Pancreas (tissue), 10 donors: ENCODE results near the gene ZNF200. TPM values are rescaled to one million over a fixed set of nuclear protein-coding genes. Genes with fewer than 3 reads are reported as not detected.
"Not testable (repeated sequence)": the region's sequence is repeated elsewhere in the genome, so short reads cannot be mapped to it uniquely, and the experiment has no call there.

Experiments used
- ATAC-seq, 4 donors: fragments of 200-7000 bp; cut with Tn5 transposase; one replicate each; pipeline versions ENCODE4 v1.8.0 to v1.9.1; 2020; ENCODE audit warnings: mild to moderate bottlenecking in 4 of 4, moderate library complexity in 4 of 4
- DNase-seq, 6 donors: peaks; one replicate each; pipeline ENCODE4 v3.0.0-alpha.2; 2020
- FAIRE-seq: peaks from 2 replicates; lab custom pipeline; 2012; peaks lifted over from hg19 to GRCh38; lab: Jason Lieb, UNC
- H3K27ac ChIP-seq, 4 donors: fragments of 200-600 bp; sonication (generic); 1 replicate in 3 of 4; 2 replicates in 1 of 4; pipeline versions ENCODE4 v1.5.0 to v1.8.0; 2020
- H3K27me3 ChIP-seq, 4 donors: fragments of 200-600 bp; one replicate each; pipeline ENCODE4 v1.8.0; 2021
- H3K36me3 ChIP-seq, 3 donors: fragments of 200-600 bp; sonication (generic) in 1 of 3; one replicate each; pipeline versions ENCODE4 v1.5.0 to v1.8.0; 2020 to 2021
- H3K4me1 ChIP-seq, 3 donors: fragments of 200-600 bp; one replicate each; pipeline ENCODE4 v1.8.0; 2021
- H3K4me3 ChIP-seq, 4 donors: fragments of 200-600 bp; sonication (generic) in 2 of 4; one replicate each; pipeline versions ENCODE4 v1.5.0 to v1.8.0; 2020 to 2021
- H3K9me3 ChIP-seq, 4 donors: fragments of 200-600 bp; one replicate each; pipeline ENCODE4 v1.8.0; 2021
- CTCF ChIP-seq, 4 donors: fragments of 200-600 bp; sonication (generic) in 3 of 4; IDR thresholded peaks; one replicate each; pipeline versions ENCODE4 v1.5.0 to v1.8.0; 2021; ENCODE audit warnings: antibody characterized with exemption in 4 of 4
- WGBS, 2 donors: extraction: QIAGEN DNeasy Blood & Tissue Kit; methylation state at CpG; one replicate each; pipeline ENCODE4 v1.1.7; 2013; 5-methylcytosine and 5-hydroxymethylcytosine counted together
- intact Hi-C, 3 donors: fragments of 100-400 bp; cut with DNase I; formaldehyde crosslinking; loops; one replicate each; pipeline versions ENCODE4 v1.11.1 to v1.14.2; 2022
- polyA plus RNA-seq, 2 donors: library from polyadenylated mRNA; stranded (reverse); fragments of 200-250 nt; gene quantifications; one replicate each; pipeline ENCODE4 v1.2.3, GENCODE V29; 2013
- total RNA-seq, 6 donors: library from RNA; stranded (reverse); fragmentation: NEBNext Ultra II Directional in 4 of 6; extraction: Animal tissue kit (Norgen Biotek cat#: 25700) in 4 of 6; gene quantifications; one replicate each; pipeline versions ENCODE4 v1.2.1 to v1.2.4, GENCODE V29; 2021 to 2023
- donor health status: healthy with polysubstance abuse.
- donor health status: DM: no; HTN: no; CAD: no; lungs with moderate emphysema.
- donor health status: DM: no; HTN: no; CAD: no.
- donor health status: control.
- donor health status: control.
- donor health status: Bipolar disorder and iron deficiency.
- donor health status: DM: yes; HTN: yes; CAD: no.
- donor health status: DM: no; HTN: no; CAD: no.
- donor health status: DM: no; HTN: no; CAD: no.
- donor health status: DM: yes; HTN: yes; CAD: no.

Gene ZNF200
- total and polyA plus RNA-seq, 8 donors, result 1.5 to 3.7 (median 2.6) TPM

- Histone ChIP-seq H3K4me1 (no peaks in the 10 kb centered on the region), H3K4me3 (no peak overlapping the region), H3K27ac (no peak overlapping the region), H3K27me3 (peaks cover 0 to 3% (median 0%) of the 10 kb centered on the region in 4 donors), H3K36me3 (no peaks in the 10 kb centered on the region), H3K9me3 (no peaks in the 10 kb centered on the region)
- intact Hi-C loops, result no loop called here
- TF ChIP-seq CTCF (IDR thresholded peaks at IDR 0.05), result no peak
- 28 to 40% methylated on average over 7 of the region's 7 CpGs for WGBS, 2 donors
- ATAC-seq (no peak), DNase-seq (no peak), FAIRE-seq (no peak)
Observed at GRCh38 chr16:3214904-3215600, 19.9 kb downstream of the ZNF200 start.

DNA sequence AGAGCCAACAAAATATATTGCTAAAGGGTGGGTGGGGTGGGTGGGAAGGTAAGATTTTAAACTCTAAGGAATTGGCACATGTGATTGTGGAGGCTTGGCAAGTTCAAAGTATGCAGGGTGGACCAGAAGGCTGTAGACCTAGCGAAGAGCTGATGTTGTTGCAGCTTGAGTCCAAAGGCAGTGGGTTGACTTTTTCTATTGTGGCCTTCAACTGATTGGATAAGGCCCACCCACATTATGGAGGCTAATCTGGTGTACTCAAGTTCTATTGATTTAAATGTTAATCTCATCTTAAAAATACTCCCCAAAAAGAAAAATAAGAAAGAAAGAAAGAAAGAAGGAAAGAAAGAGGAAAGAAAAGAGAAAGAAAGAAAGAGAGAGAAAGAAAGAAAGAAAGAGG, 22.4 kb downstream of the ZNF200 start:
- DNase-seq, result no peak

GRCh38 chr16:3212006-3212405, 23.0 kb downstream of the ZNF200 start:
- DNase-seq, result no peak
- Histone ChIP-seq H3K4me3 (no peak overlapping the region), H3K36me3 (no peaks in the 10 kb centered on the region), H3K4me1 (no peaks in the 10 kb centered on the region), H3K9me3 (no peaks in the 10 kb centered on the region), H3K27me3 (peaks cover 0 to 3% (median 0%) of the 10 kb centered on the region in 4 donors), H3K27ac (no peak overlapping the region)
- TF ChIP-seq CTCF (IDR thresholded peaks at IDR 0.05), result no peak
- intact Hi-C loops, result no loop called here
- no peak for ATAC-seq
- 70 to 76% methylated on average over 3 of the region's 3 CpGs for WGBS, 2 donors
- no peak for FAIRE-seq

More for the DNA sequence above, 22.4 kb downstream of the ZNF200 start:
- WGBS, 2 donors, result 60 to 67% methylated on average over 1 of the region's 1 CpG
- FAIRE-seq (no peak), ATAC-seq (no peak)
- H3K9me3 ChIP-seq, result no peaks in the 10 kb centered on the region
- no peak overlapping the region for H3K27ac ChIP-seq
- H3K4me3 ChIP-seq, result no peak overlapping the region
- no peaks in the 10 kb centered on the region for H3K4me1 ChIP-seq
- intact Hi-C loops, result no loop called here
- no peaks in the 10 kb centered on the region for H3K36me3 ChIP-seq
- TF ChIP-seq CTCF (IDR thresholded peaks at IDR 0.05), result no peak
- H3K27me3 ChIP-seq, result peaks cover 0 to 3% (median 0%) of the 10 kb centered on the region in 4 donors

DNA sequence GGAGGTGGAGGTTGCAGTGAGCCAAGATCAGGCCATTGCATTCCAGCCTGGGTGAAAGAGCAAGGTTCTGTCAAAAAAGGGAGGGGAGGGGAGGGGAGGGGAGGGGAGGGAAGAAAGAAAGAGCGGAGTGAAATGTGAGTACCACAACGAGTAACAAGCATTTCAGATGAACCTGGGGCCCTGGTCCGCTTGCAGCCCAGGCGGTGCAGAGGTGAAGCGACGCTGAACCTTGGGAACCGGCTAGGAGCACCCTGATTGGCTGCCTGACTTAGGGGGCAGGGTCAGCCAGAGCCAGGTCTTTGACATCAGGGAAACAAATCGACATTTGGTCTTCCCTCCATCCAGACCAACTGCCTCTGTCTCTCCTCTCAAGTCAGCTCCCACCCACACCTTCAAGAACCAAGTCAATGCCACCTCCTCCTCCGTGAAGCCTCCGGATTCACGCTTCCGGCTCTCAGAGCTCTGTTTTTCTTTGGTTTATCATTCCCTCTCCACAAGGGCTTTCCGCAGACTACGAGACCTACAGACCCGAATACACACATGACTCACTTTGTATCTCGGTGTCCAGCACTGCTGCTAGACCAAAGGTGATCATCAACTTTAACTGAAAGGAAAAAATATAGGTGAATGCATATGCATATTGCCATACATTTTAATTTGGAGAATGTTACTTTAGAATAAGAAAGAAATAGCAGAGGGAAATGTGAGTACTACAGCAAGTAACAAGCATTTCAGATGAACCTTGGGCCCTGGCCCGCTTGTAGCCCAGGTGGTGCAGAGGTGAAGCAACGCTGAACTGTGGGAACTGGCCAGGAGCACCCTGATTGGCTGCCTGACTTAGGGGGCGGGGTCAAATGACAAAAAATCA, 27.6 kb downstream of the ZNF200 start:
- Histone ChIP-seq H3K27me3 (peaks cover 0 to 3% (median 0%) of the 10 kb centered on the region in 4 donors), H3K4me3 (no peak overlapping the region), H3K36me3 (no peaks in the 10 kb centered on the region), H3K27ac (no peak overlapping the region), H3K9me3 (no peaks in the 10 kb centered on the region), H3K4me1 (no peaks in the 10 kb centered on the region)
- DNase-seq (no peak), FAIRE-seq (no peak), ATAC-seq (no peak)
- WGBS, 2 donors, result 58 to 72% methylated on average over 19 of the region's 19 CpGs
- intact Hi-C loops, result no loop called here
- TF ChIP-seq CTCF (IDR thresholded peaks at IDR 0.05), result no peak

GRCh38 chr16:3205939-3206338, 29.0 kb downstream of the ZNF200 start:
- ATAC-seq, H3K4me3 ChIP-seq, H3K36me3 ChIP-seq, H3K9me3 ChIP-seq, intact Hi-C loops, H3K27me3 ChIP-seq, DNase-seq, H3K4me1 ChIP-seq, FAIRE-seq, H3K27ac ChIP-seq: not testable (repeated sequence)
- 35% methylated on average over 3 of the region's 3 CpGs for WGBS, 2 donors
